AG08396 (cell line): ENCODE results near the gene AIP.

Experiments
- DNase-seq: peaks from one replicate; pipeline ENCODE4 v3.0.0; 2012; ENCODE audit warnings: low spot score, mixed read lengths

AIP gene

GRCh38 chr11:67534070-67534679 is 51.3 kb downstream of the AIP start:
- DNase-seq, result no peak

DNA sequence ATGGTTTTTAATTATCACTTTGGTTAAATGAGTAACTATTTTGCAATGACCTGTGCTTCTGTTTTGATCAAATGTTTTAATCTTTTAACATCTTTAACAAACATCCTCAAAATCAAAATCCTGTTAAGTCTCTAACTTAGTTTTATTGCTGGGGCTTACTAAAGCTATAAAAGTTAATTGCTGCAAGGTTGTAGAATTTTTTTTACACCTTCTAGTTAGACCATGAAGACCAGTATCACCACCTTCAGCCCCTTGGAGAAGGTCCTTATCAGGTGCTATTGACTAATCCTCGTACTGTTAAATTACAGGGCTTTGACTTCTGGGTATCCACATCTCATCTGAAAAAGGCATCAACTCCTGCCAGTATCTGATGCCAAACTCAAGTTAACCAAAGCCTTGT is 52.7 kb downstream of the AIP start:
- no peak for DNase-seq

DNA sequence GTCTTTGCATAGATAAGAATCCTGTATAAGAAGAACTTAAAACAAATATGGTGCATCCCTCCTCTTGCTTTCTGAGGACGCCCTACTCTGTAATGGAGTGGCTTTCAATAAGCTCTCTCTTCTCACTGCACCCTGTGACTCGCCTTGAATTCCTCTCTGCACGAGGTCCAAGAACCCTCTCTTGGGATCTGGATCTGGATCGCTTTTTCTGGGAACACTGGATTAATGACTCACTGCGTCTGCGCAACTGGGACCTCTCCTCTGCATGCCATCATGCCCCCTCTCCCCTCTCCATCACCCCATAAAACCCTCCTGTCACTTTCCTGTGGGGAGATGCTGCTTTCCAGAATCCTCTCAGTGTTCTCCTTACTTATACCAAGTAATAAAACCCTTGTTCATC is 55.5 kb downstream of the AIP start:
- DNase-seq, result no peak

- DNase-seq, result no peak
Measured at GRCh38 chr11:67538823-67539505, 56.1 kb downstream of the AIP start.

DNA sequence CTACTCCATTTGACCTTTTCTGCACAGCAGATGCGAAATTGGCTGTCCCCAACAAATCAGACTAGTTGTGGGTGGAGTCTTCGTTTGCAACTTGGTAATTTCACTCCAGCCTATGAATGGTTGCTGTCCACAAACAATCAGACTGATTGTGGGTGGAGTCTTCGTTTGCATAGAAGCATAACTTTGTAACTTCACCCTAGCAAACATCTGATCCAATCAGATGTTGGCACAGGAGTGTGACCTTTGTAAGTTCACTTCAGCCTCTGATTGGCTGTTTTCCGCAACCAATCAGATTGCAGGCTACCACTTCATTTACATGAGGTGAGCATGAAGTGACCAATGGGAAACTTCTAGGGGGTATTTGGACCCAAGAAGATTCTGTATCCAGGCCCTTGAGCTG is 56.7 kb downstream of the AIP start:
- DNase-seq, result no peak
